PC-3 (cell line): Measurements from ENCODE around the gene PACSIN1.

Experiments
- EZH2 ChIP-seq: fragments of 300-600 bp; sonication (generic); IDR thresholded peaks from one replicate; pipeline ENCODE4 v1.6.1; 2017; ENCODE audit warnings: antibody characterized with exemption, mild to moderate bottlenecking, low read length; ENCODE audit not compliant: unreplicated experiment
- EZH2phosphoT487 ChIP-seq: fragments of 300-600 bp; sonication (generic); IDR thresholded peaks from 2 replicates; pipeline ENCODE4 v1.6.1; 2018; ENCODE audit warnings: mild to moderate bottlenecking, antibody characterized with exemption, low read length, borderline replicate concordance
- TF ChIP-seq, protein P1 (sequence below): fragments of 300-600 bp; sonication (generic); conservative IDR thresholded peaks from 2 replicates; pipeline ENCODE4 v1.5.1; 2017; ENCODE audit warnings: antibody characterized with exemption, low read depth, mild to moderate bottlenecking, low read length

DNA sequence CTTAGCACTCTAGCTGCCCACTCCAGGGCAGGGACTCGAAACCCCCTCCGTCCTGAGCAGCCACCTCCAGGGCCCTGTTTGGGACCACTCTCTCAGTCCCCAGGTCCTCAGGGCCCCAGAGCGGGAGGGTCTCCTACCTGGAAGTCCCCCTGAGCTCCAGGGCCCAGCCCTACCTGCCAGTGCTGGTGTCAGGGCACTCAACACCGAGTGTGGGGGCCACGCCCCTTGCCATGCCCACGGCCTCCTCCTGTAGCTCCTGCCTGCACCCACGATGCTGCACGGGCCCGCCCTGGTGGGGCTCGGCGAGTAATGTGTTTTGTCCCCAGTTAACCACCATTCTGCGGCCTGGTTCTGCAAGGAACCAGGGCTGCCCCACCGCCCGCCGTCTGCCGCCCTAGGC lies 68.8 kb downstream of the PACSIN1 start:
- no peak for TF ChIP-seq EZH2phosphoT487
- TF ChIP-seq, protein P1, sequence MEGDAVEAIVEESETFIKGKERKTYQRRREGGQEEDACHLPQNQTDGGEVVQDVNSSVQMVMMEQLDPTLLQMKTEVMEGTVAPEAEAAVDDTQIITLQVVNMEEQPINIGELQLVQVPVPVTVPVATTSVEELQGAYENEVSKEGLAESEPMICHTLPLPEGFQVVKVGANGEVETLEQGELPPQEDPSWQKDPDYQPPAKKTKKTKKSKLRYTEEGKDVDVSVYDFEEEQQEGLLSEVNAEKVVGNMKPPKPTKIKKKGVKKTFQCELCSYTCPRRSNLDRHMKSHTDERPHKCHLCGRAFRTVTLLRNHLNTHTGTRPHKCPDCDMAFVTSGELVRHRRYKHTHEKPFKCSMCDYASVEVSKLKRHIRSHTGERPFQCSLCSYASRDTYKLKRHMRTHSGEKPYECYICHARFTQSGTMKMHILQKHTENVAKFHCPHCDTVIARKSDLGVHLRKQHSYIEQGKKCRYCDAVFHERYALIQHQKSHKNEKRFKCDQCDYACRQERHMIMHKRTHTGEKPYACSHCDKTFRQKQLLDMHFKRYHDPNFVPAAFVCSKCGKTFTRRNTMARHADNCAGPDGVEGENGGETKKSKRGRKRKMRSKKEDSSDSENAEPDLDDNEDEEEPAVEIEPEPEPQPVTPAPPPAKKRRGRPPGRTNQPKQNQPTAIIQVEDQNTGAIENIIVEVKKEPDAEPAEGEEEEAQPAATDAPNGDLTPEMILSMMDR, result no peak
- no peak for TF ChIP-seq EZH2
